ENCODE measurements around the gene AACS.

The AACS gene

GRCh38 chr12:125151284-125151683 lies 86.0 kb downstream of the AACS start:
- DNase-seq (ENCODE audit: insufficient read length, low spot score) (no peak), FAIRE-seq (no peak)
- TF ChIP-seq CTCF (IDR thresholded peaks at IDR 0.05; ENCODE audit: insufficient read depth, missing control alignments) = no peak

DNA sequence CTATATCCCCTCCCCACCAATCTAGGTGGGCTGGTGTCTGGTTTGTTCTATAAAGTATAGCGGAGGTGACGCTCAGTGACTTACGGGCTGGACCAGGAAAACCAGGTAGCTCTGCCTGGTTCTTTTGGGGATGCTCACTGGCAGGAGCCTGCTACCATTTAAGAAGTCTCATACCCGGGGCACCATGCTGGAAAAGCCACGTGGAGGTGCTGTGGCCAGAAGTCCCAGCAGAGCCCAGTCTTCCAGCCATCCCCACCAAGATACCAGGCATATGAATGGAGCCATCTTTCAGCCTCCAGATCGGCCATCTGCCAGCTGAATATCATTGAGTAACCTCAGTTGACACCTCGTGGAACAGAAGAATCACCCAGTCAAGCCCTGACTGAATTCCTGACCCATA lies 87.2 kb downstream of the AACS start:
- DNase-seq (ENCODE audit: insufficient read length, low spot score) = no peak
- TF ChIP-seq CTCF (IDR thresholded peaks at IDR 0.05; ENCODE audit: insufficient read depth, missing control alignments) = no peak
- FAIRE-seq = no peak

- TF ChIP-seq CTCF (IDR thresholded peaks at IDR 0.05; ENCODE audit: insufficient read depth, missing control alignments) = no peak
- DNase-seq (ENCODE audit: insufficient read length, low spot score) = no peak
- FAIRE-seq = no peak
Measured at GRCh38 chr12:125155366-125155765, 90.1 kb downstream of the AACS start.

DNA sequence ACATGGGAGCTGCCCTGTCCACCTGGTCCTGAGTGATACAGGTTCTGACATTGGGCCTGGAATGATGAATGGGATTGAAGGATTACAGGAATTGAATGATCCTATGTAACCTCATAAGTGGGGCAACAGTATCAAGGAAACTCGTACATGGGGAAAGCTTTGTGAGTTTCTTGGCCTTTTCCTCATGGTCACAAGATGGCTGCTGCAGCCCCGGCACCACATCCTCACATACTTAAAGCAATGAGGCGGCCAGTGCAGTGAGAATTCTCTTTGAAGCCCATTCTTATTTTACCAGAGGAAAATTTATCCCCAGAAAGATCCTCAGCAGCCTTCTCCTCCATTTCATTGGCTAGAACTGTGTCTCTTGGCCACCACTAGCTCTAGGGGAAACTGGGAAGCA lies 91.9 kb downstream of the AACS start:
- DNase-seq (ENCODE audit: insufficient read length, low spot score) = no peak
- TF ChIP-seq CTCF (IDR thresholded peaks at IDR 0.05; ENCODE audit: insufficient read depth, missing control alignments) = no peak
- no peak for FAIRE-seq

DNA sequence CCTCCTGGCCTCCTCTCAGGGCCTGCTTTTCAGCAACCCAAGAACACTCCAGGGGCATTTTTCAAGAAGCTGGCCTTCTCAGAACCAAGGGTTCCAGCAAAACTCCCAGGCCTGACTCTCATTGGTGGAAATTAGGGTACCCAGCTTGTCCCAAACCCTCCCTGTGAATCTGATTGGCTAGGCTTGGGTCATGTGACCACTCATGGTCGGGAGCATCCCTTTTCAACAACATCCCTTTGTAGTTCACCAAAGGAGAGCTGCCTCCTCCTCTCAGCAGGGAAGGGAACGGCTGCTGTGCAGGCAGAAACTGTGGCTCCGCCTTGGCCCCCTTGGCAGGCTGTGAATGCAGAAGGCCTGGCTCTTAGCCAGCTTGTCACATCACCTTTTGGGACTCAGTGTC lies 94.5 kb downstream of the AACS start:
- DNase-seq (ENCODE audit: insufficient read length, low spot score) (no peak), FAIRE-seq (no peak)
- no peak for TF ChIP-seq CTCF (IDR thresholded peaks at IDR 0.05; ENCODE audit: insufficient read depth, missing control alignments)

DNA sequence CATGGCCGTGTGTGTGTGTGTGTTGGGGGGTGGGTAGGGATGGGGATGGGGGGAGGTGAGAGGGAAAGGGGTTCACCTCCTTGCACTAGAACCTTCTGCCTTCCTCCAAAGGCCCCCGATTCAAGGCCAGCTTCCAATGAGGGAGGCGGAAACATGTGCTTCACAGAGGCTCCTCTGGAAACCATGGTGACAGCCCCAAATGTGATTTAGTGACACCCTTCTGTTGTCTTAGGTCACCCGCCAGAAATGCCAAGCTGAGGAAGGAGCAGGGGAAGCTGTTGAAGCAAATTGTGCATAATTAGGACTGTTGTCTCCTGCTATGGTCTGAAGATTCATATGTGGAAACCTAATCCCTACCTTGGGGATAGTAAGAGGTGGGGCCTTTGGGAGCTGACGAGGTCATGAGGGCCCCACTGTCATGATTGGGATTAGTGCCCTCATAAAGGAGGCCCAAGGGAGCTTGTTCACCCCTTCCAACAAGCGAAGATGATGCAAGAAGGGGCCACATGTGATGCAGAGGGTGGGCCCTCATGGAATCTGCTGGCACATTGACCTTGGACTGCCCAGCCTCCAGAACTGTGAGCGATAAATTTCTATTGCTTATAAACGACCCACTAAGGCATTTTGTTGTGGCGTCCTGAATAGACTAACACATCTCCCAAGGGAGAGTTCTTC lies 95.2 kb downstream of the AACS start:
- DNase-seq (ENCODE audit: insufficient read length, low spot score) (no peak), FAIRE-seq (no peak)
- TF ChIP-seq CTCF (IDR thresholded peaks at IDR 0.05; ENCODE audit: insufficient read depth, missing control alignments) = no peak

DNA sequence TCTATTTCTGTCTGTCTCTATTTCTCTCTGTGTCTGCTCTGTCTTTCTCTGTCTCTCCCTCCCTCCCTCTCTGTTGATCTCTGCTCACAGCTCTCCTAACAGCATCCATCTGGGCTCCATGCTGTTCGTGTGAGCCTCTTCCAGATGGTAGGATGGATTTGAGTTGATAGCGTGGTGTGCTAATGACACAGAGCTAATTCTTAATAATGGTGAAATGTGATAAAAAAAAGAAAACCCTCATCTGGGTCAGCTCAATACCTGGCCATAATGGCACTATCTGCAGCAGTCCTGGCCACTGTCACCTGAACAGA lies 96.4 kb downstream of the AACS start:
- FAIRE-seq (no peak), DNase-seq (ENCODE audit: insufficient read length, low spot score) (no peak)
- no peak for TF ChIP-seq CTCF (IDR thresholded peaks at IDR 0.05; ENCODE audit: insufficient read depth, missing control alignments)
